Type B pancreatic cell (in vitro differentiated cells): ENCODE results near the gene DAB1. TPM values are rescaled to one million over a fixed set of nuclear protein-coding genes. Genes with fewer than 3 reads are reported as not detected.

Source experiments
- DNase-seq: peaks from one replicate; pipeline ENCODE4 v3.0.0; 2021; ENCODE audit warnings: mixed read lengths; ENCODE audit not compliant: unreplicated experiment; ENCODE audit errors: extremely low spot score
- H3K27ac Mint-ChIP-seq: 2 replicates; pipeline ENCODE4 v1.8.0; 2021; ENCODE audit warnings: mild to moderate bottlenecking, mixed read lengths
- H3K27me3 Mint-ChIP-seq: 2 replicates; pipeline ENCODE4 v1.8.0; 2021; ENCODE audit warnings: mixed read lengths
- H3K36me3 Mint-ChIP-seq: 2 replicates; pipeline ENCODE4 v1.8.0; 2021; ENCODE audit warnings: mixed read lengths
- H3K4me1 Mint-ChIP-seq: one replicate; pipeline ENCODE4 v1.8.0; 2021; ENCODE audit warnings: mixed read lengths; ENCODE audit not compliant: unreplicated experiment
- H3K4me3 Mint-ChIP-seq: 2 replicates; pipeline ENCODE4 v1.8.0; 2021; ENCODE audit warnings: mild to moderate bottlenecking, mixed read lengths
- H3K9me3 Mint-ChIP-seq: 2 replicates; pipeline ENCODE4 v1.8.0; 2021; ENCODE audit warnings: mixed read lengths
- CTCF ChIP-seq: fragments of 200-600 bp; sonication (generic); conservative IDR thresholded peaks from 2 replicates; pipeline ENCODE4 v1.5.0; 2021; ENCODE audit warnings: antibody characterized with exemption, mild to moderate bottlenecking
- total RNA-seq: library from RNA; stranded (reverse); gene quantifications from 2 replicates; pipeline ENCODE4 v1.2.1, GENCODE V29; 2021; ENCODE audit warnings: low replicate concordance

Gene DAB1
- total RNA-seq, 1 donor from 2014 or later = 7.3 TPM

DNA sequence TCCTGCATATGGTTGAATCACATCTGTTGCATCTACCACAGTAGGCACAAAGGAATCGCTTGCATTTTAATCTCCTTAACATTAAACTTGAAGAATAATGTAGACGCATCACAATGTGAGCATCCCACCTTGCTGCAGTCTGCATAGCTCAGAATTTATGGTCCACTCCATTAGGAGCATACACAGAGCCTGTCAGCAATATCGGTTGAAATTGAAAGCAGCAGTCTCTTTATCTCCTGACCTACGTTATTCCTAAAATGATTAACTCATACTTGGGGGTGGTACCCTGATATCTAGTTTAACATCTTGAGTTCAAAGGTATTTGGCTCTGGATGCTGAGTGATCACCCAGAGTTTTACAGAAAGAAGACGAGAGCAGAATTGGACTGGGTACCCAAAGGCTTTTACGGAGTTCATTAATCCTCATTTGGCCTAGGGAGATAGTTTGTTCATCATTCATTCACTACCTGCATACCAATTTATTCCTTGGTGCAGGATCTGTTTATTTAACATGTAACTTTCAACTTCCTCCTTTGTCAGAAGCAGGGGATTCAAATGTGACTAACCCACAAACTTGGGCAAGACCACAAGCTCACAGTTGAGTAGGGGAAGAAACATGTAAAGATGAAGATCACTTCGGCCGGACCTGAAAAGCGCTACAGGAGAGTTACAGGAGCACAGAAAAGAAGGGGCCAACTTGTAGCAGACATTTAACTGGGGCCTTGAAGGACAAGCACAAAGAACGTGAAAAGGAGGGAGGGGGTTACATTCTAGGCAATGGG, 187.9 kb downstream of the DAB1 start:
- no peak for TF ChIP-seq CTCF
- Mint-ChIP-seq H3K9me3 (no peaks in the 10 kb centered on the region), H3K36me3 (no peaks in the 10 kb centered on the region), H3K4me3 (no peak overlapping the region), H3K27me3 (peaks cover 23% of the 10 kb centered on the region), H3K27ac (no peak overlapping the region), H3K4me1 (peaks cover 3% of the 10 kb centered on the region)
- no peak for DNase-seq

GRCh38 chr1:57234459-57234858, 189.4 kb downstream of the DAB1 start:
- no peaks in the 10 kb centered on the region for H3K36me3 Mint-ChIP-seq
- no peak for TF ChIP-seq CTCF
- no peak for DNase-seq
- no peaks in the 10 kb centered on the region for H3K9me3 Mint-ChIP-seq
- no peak overlapping the region for H3K27ac Mint-ChIP-seq
- H3K4me3 Mint-ChIP-seq = no peak overlapping the region
- peaks cover 23% of the 10 kb centered on the region for H3K27me3 Mint-ChIP-seq
- H3K4me1 Mint-ChIP-seq = peaks cover 3% of the 10 kb centered on the region

DNA sequence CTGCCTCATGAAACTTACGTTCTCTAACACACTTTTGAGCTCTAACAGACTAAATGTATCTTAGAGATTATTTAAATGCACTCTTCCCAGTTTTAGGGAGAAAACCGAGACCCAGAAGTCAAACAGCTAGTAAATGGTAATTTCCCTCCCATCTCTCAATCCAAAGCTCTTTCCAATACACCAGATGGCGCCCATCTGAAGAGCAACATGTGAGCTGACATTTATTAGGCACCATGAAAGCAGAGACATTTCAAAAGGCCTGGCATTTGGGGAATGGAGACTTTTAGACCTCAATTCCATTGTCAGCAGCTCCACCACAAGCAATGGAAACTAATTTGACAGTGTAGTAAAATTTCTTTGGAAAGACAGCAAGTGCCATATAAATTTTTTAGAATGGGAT, 191.4 kb downstream of the DAB1 start:
- H3K9me3 Mint-ChIP-seq = no peaks in the 10 kb centered on the region
- no peak for TF ChIP-seq CTCF
- no peak overlapping the region for H3K27ac Mint-ChIP-seq
- peaks cover 15% of the 10 kb centered on the region for H3K27me3 Mint-ChIP-seq
- DNase-seq = no peak
- H3K4me1 Mint-ChIP-seq = peaks cover 3% of the 10 kb centered on the region
- H3K36me3 Mint-ChIP-seq = no peaks in the 10 kb centered on the region
- H3K4me3 Mint-ChIP-seq = no peak overlapping the region

GRCh38 chr1:57229998-57230397, 193.9 kb downstream of the DAB1 start:
- H3K36me3 Mint-ChIP-seq = no peaks in the 10 kb centered on the region
- H3K4me3 Mint-ChIP-seq = no peak overlapping the region
- DNase-seq = no peak
- no peaks in the 10 kb centered on the region for H3K9me3 Mint-ChIP-seq
- H3K27me3 Mint-ChIP-seq = peaks cover 3% of the 10 kb centered on the region
- no peak overlapping the region for H3K27ac Mint-ChIP-seq
- TF ChIP-seq CTCF = no peak
- H3K4me1 Mint-ChIP-seq = no peaks in the 10 kb centered on the region

DNA sequence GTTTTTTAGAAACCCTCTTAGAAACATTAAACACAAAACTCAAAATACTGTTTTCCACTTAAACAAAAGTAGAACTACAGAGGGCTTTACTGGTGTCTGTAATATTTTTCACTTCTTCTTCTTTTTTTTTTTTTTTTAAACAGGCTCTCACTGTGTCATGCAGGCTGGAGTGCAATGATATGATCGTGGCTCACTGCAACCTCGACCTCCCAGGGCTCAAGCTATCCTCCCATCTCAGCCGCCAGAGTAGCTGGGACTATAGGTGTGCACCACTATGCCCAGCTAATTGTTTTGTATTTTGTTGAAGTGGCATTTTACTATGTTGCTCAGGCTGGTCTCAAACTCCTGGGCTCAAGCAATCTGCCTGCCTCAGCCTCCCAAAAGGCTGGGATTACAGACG, 194.8 kb downstream of the DAB1 start:
- no peaks in the 10 kb centered on the region for H3K36me3 Mint-ChIP-seq
- DNase-seq = no peak
- no peak for TF ChIP-seq CTCF
- H3K27ac Mint-ChIP-seq = no peak overlapping the region
- no peaks in the 10 kb centered on the region for H3K4me1 Mint-ChIP-seq
- no peaks in the 10 kb centered on the region for H3K9me3 Mint-ChIP-seq
- no peak overlapping the region for H3K4me3 Mint-ChIP-seq
- H3K27me3 Mint-ChIP-seq = peaks cover 5% of the 10 kb centered on the region
